ENCODE results near the gene JAZF1. TPM values are rescaled to one million over a fixed set of nuclear protein-coding genes. Genes with fewer than 3 reads are reported as not detected.

The JAZF1 gene
- polyA plus RNA-seq, 1 donor = 24.9 TPM

DNA sequence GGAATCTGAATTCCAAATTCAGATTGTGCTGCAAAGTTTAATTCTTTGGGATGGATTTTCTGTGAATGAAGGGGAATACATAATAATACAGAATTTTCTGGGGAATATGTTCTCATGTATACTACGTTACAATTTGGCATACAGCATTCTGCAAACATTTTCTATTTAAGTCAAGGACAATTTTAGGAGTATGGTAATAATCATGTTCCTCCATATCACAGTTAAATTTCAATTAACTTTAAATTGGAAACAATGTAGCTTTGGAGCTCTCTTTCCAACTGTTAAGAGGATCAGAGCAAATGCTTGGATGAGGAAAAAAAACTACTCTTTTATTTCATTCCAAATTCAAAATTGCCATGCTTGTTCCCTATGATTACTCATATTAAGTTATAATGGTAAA lies 217.5 kb downstream of the JAZF1 start:
- no peak for DNase-seq

DNA sequence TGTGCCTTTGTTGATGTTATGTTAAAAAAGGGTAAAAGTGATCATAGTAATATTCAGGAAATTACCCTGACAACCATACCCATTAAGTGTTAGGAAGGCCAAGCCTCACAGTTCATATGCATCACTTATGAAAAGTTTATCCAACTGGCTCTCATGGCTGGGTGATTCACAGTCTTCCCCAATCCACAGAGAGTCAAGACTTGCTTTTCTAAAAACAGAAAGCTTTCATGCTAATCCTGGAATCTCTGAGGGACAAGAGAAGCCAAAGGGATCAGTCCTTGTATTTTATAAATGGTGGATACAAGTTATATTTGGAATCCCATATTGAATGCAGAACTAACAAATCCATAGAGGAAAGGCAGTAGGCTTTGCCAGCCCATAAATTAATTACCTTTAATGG lies 218.3 kb downstream of the JAZF1 start:
- DNase-seq = no peak

DNA sequence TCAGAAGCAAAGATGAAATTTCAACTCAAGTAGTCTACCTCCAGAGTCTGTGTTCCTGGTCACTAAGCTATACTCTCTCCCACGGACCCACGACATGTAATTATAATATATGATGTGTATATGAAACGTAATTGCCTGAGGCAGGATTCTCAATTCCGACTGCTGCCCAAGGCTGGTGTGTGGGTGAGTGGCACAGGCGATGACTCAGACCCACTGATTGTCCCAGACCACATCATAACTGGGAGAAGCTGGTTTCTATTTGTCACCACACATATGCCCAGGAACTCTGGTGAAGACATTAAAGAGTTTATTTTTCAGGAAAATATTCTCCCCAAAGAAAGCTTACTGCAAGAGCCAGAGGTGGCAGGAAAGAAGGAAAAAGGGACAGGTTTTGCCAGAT lies 219.3 kb downstream of the JAZF1 start:
- DNase-seq = no peak

DNA sequence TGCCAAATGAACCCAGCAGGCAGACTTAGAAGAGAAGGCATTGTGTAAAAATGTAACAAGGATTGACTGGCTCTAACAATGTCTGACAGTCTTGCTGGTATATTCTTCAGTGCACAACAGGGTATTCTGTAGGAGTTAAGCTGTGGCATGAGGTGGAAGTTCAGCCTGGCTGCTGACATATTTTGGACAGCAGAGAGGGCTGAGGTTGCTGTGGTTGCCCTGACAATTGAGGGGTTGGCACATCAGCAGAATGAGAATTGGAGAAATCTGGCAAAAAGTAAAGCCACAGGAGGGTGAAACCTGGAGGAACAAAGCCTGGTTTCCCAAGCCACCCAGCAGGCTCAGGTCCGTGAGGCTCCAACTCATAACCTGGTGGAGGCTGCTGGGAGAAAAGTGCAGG lies 220.2 kb downstream of the JAZF1 start:
- DNase-seq = no peak

DNA sequence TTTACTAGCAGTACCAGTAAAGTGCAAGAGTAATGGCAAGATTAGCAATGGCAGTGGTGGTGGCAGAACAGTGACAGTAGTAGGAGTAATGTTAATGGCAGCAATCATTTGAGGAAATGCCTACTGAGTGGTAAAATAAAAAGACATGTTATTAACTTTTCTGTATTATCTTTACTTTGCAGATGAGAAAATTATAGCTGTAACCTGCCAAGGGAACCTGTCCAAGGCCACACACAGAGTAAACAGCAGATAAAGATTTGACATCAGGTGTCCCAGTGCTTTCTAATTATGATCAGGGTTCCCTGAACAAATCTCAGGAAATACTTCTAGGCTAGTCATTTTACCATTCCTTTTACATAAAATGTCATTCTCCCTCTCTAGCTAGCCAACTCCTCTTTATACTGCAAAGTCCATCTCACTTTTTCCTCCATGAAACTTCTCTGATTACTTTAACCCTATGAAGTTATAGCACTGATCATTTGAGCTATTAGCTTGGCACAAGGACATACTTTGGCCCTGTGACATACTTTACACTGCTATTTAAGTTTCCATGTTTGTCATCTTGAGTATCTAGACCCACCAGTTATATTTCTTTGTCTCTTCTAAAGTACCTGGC lies 221.6 kb downstream of the JAZF1 start:
- DNase-seq = no peak

DNA sequence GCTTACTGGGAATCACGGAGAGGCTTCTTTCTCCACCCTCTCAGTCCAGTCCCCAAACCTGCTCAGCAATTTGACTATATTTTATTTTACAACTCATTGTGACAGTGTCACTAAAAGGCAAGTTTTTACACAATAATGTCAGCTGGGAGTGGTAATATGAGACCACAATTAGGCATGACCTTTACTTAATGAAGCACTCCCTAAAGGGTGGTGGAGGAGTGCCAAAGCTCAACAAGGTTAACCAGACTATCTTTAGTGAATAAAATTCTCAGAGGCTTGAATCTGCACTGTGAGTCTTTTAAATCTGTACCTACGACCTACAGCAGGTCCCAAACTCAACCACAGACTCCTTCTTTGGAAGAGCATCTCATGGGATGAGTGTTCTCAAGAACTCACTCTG lies 225.0 kb downstream of the JAZF1 start:
- no peak for DNase-seq

DNA sequence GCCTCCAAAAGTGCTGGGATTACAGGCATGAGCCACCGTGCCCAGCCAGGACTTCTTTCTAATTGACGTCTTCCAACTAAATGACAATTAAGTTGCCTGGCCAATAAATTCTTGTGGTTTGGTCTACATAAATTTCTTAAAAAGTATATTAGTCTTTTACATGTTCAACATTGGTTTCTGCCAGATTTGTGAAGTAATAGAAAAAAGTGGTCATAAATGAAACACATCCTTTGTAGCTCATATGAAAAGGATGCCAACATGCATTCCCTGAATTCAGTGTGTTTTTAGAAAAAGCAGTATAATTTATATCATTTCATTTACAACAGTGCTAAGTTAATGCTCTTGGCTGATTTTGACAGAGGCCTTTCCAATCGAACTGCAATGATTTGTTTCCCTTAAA lies 225.6 kb downstream of the JAZF1 start:
- no peak for DNase-seq

DNA sequence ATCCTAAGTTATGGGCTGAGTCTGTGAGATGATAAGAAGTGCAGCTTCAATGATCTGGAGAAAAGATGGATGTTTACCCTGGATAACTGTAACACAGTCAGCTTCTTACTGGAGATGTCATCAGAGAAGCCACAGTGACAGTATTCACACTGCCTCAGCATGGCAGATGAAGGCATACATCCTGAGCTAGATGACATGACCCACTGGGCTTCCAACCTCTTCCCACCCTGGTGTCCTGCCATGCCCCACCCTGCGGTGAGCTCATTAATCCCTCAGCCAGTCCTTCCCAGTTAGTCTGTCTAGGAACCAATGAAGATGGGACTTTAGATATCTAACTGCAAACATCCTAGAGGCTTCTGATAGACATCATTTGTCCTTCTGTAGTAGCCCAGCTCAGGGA lies 226.8 kb downstream of the JAZF1 start:
- DNase-seq = no peak

DNA sequence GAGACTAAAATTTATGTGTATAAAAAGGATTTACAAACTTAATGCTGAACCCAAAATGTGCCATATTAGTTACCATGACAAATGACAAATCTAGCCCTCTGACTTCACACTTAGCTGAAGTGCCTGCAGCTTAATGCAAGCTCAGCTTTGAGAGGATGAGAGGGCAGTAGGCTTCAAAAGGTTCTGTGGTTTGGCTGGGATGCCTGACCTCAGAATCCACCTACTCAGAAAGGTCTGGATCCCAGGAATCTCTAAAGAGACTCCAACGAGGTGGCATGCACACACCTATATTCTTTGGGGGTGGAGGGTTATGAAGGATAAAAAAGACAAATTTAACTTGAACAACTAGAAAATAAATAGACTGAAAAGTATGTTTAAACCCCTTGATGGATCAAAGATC lies 227.2 kb downstream of the JAZF1 start:
- DNase-seq = no peak

DNA sequence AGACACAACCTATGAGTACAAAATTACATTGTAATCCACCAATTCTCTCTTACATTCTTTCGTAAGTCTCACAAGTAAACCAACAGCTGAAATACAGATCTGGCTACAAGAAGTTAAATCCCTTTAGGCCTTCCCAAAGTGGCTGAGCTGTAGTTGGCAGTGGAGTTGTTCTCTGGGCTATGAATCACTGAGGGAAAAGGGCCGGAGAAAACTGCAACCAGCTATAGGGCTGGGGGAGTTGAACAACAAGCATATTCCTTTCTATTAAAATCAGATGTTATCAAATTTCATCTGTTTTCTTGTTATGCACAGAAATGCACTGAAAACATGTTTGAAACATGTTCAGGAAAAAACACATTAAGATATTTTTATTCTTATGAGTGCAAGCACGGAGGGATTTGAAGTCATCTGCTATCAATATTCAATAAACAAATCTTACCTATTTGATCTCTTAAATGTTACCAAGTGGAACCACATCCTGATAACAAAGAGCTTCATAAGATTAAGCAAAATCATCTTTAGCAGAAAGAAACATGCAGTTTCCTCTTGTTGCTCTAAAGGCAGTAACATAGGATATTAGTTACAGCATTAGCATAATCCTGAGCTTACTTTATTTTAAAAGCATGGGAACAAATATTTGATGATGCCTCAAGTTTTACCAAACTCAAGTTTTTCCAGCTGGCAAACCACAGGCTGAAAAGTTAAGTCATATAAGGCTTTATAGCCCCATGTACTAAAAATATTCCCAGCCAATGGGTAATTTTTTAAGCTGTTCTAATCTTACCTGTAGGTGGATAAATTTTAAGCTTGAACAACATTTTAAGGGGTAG lies 227.9 kb downstream of the JAZF1 start:
- no peak for DNase-seq

DNA sequence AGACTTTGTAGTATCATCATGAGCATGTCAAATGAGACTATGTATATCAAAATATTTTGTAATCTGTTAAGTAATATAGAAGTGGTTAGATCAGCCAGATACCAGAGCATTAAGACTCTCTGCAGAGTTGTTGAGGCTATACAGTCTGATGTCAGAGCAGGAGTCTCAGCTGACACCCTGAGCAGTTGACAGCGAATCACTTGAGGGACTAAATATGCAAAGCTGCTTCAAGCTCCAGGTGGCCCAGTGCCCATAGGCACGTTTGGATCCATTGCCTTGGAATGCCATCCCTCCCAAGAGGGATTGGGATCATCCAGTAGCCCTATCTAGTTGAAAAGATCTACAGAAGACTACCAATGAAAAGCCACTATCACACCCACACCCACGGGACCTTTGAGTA lies 230.5 kb downstream of the JAZF1 start:
- DNase-seq = no peak

DNA sequence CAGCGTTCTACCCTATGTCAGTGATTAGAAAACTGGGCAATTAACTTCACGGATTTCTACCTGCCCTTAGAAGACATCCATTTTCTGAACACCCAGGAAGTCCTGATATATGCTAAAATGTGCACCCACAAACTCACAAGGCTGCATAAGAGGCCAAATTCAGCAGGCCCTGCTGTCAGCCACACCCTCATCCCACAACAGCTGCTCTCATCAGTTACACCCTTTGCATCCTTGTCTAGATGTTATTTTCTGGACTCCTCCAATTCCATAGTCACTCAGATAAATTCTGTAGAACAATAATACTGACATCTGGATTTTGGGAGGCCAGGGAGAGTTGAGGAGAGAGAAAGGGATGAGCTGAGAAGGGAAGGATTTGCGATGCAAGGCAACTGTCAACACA lies 231.7 kb downstream of the JAZF1 start:
- DNase-seq = no peak

DNA sequence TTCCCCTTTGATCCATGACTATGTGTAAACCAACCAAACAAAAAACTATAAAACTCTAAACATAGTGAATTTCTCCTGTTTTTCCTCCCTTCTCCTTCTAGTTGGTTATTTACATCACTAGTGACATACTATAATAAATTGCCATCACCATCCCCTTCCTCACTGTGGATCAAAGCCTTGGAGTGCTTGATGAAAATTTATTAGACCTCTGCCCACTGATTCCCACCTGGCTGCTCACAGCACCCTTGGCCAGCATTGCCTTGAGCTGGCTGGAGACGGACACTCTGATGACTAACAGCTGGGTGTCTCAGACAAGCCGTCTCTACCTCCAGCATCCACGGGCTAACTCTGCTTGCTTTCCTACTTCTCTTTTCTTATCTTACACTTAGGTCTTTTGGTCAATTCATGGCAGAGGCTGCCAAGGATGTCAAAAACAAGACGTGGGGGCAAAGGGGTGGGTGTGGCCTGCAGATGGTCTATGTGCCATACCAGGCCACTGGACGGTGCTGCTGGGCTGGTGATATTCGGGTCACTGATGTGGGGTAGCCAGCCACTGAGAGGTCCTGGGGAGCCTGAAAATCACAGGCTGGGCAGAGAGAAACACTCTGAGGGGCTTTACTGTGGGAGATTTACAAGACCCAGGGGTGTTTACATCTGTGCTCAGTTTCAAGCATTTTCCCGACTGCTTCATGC lies 232.9 kb downstream of the JAZF1 start:
- no peak for DNase-seq

DNA sequence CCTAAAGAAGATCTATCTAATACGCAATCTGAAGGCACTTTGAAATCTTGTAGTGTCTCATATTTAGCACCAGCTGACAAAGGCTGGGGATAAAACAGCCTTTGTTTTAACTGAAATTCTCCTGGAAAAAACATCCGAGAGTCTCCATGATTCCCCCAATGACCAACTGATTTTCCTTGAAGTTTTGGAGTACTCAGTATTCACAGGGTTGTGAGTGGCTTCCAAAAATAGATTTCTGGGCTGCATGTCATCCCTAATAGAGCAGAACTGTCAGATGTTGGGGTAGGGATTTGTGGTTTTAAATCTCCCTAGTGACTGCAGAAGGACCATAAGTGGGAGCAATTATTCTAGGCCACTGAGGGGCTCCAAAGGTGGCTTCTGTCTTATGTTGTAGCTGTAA lies 234.2 kb downstream of the JAZF1 start:
- no peak for DNase-seq

DNA sequence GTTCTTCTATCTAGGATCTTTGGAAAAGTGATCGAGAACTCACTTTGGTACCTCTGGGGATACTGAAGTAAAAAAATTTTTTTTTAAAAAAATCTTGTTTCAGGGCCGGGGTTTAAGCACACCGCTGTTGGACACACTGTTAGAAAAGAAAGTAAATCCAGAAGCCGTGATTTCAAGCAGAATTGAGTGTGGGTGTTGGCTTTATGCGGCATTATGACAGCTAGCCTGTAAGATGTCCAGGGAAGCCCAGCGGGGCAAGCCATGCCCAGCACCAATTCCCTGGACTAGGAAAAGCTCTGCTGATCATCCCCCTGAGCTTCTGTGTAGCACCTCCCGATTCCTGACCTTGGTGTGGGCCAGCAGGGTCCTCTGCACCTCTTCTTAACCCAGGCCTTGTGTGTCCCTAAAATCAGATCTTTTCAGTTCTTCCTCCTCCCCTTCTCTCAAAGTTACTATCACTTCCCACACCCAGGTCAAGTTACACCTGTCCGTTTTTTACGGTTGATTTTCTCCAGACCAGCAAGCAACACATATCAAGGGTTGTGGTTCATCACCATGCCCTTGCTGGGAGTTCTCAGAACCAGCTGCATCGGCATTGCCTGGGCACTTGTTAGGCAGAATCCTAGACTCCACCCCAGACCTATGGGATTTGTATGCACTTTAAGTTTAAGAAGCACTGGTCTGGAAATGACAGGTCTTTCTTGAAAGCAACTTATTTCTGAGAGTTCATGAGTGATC lies 235.4 kb downstream of the JAZF1 start:
- no peak for DNase-seq

DNA sequence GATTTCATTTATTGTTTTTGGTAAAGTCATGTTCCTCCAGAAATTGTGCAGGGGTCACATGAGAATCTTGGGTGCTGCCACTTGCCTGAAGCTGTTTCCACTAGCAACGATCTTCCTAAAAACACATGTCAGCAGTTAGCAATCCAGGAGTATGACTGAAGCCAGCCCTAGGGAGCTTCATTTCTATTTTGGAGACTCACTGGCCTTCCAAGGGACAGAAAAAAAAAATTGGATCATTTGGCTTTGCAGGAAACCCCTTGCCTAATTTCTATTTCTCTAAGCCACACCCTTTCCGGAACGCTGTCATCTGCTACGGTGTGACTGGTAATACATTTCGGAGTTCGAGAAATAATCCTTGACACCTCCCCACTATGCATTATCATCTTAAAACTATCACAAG lies 236.0 kb downstream of the JAZF1 start:
- DNase-seq = peak; percentile 66

DNA sequence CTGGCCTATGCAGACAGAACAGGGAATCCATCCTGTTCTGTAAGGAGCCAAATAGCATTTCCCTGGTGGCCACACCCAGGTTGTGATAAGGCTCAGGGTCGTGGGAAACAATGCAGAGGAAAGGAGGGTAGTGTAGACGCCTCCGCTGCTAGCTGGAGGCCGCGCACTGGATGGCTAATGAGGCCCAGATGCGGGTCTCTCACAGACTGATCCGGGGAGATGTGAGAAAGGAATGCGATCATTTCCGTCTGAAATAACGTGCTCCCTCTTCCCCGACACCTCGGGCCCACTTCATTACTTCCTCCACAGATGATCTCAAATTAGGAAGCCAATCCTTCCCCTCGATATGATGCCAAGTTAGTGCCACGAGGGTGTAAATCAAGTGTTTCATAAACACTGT lies 237.4 kb downstream of the JAZF1 start:
- DNase-seq = no peak

DNA sequence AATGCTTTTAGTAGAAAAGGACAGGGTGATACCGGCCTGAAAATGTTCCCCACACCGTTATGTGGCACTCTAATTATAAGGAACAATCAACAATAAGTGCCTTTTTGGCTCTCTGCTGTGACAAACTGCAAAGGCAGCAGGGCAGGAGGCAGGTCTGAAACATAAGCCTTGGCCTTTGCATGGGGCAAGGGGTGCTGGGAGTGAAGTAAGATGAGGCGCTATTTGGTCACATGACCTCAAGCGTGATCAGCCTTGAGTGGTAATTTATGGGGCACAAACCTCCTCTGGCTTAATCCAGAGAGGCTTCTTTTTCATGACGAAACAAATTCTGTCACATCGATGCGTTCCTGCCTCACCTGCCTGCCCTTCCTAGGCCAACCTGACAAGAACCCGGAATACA lies 237.9 kb downstream of the JAZF1 start:
- DNase-seq = no peak

DNA sequence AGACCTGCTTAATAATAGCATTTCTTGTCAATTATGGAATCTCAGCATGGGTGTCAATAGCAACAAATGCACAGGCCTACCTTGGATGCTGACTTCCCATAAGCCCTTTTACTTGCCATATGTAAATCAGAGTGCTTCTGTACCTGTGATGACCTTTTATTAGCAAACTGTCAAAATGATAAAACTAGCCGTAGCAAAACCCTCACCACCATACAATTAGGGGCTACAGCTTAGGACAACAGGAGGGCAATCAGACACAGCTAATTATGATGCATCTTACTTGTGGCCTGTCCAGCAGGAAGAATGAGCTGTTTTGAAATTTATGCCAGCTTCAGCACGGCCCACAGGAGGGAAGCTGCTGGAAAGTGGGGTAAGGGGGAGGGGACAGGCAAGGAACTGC lies 239.1 kb downstream of the JAZF1 start:
- no peak for DNase-seq

DNA sequence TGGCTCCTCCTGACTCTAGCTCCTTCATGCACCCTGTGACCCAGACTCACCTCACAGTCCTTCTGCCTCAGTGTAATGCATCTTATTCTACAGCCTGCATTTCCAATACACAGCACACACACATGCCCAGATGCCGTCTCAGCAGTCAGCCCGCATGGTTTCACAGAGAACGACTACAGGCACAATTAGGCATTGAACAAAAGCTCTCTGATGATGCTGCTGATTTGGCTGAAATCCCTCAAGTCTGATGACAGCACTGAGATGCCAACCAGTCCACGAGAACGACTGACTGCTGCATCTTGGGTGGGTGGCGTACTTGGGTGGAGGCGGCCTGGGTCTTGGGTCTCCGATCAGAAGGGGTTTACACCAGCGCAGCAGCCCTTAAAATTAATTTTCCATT lies 240.3 kb downstream of the JAZF1 start:
- no peak for DNase-seq

DNA sequence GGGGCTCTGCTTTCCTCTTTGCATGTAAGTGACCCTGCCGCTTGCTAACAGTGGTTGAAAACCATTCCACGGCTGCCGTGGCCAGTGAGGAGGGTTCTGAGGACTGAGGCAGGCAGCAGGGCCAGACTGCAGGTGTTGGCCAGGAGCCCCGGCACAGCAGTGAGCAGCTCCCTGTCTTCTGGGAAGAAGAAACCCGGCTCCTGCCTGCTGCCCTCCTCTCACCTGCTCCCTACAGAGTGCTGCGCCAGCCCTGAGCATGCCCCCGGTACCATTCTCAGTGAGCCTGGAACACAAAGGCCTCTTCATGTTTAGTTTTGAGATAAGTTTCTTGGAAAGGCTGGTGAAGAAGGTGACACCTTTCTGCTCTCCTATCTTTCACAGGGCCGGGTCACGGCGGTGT lies 240.7 kb downstream of the JAZF1 start:
- no peak for DNase-seq

DNA sequence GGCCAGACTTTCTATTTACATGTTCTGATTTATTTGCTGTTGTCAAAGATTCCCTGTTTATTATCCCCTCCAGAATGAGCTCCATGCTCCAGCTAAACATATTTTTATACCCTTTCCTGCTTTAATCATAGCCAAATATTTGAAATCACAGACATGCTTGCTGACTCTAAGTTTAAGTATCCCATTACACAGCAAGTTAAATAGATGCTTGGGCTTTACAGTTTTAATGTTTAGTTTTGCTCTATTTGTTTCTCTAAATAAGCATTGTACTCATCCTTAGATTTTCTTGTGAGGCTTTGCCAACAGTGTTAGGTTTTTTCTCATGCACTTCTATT lies 243.9 kb downstream of the JAZF1 start:
- DNase-seq = no peak

DNA sequence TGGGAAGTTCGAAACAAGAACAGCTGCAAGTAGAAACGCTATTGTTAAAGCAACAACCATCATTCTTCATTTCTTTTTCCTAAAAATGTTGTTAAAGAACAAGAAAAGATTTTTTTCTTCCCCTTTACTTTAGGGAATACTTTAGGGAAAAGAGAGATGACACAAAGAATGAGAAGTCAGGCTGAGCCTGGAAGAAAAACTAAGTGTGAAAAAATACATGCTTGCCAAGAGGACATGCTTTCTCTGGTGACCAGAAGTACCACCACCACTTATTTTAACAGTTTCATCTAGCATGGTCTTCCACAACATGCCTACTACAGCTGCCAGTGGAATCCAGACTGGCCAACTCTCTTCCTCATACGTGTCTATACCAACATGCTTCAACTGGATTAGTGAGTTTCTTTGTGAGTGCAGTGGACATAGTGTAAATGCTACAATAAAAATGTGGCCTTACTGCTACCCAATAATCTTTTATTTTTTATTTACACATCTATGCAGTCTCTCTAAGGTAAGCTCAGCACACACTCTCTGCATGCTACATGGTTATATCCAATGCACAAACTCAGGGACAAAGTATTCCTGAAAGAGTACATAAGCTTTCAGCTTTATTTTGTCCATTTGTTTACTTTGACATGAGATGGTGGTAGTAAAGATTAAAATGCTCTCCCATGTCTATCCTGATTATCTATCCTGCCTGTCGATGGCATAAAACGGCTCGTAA lies 244.4 kb downstream of the JAZF1 start:
- DNase-seq = no peak
